NB4 (cell line): ENCODE measurements around the gene LEFTY1.

Experiments
- DNase-seq: peaks from one replicate; pipeline ENCODE4 v3.0.0; 2010; ENCODE audit warnings: low read depth
- H3K4me3 ChIP-seq: one replicate; pipeline ENCODE4 v1.5.1; 2011; ENCODE audit warnings: mild to moderate bottlenecking, low read depth, low read length, moderate library complexity
- MYC ChIP-seq: IDR thresholded peaks from 2 replicates; pipeline ENCODE4 v1.6.1; 2011; ENCODE audit warnings: low read depth, low read length
- POLR2A ChIP-seq: IDR thresholded peaks from 2 replicates; pipeline ENCODE4 v1.6.1; 2011; ENCODE audit warnings: mild to moderate bottlenecking; ENCODE audit not compliant: insufficient read length; ENCODE audit errors: extremely low read depth
- TF ChIP-seq, protein P1 (sequence below): IDR thresholded peaks from 2 replicates; pipeline ENCODE4 v1.6.1; 2011; ENCODE audit warnings: low read depth, low read length
- TF ChIP-seq, protein P2 (sequence below): IDR thresholded peaks from one replicate; pipeline ENCODE4 v1.5.1; 2012; ENCODE audit warnings: low read depth, low read length

Gene LEFTY1

GRCh38 chr1:225850370-225850769, 38.6 kb downstream of the LEFTY1 start:
- no peak for DNase-seq
- H3K4me3 ChIP-seq, result no peak overlapping the region
- TF ChIP-seq POLR2A (no peak), MYC (no peak)
- TF ChIP-seq, protein P1, sequence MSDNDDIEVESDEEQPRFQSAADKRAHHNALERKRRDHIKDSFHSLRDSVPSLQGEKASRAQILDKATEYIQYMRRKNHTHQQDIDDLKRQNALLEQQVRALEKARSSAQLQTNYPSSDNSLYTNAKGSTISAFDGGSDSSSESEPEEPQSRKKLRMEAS, result no peak
- TF ChIP-seq, protein P2, sequence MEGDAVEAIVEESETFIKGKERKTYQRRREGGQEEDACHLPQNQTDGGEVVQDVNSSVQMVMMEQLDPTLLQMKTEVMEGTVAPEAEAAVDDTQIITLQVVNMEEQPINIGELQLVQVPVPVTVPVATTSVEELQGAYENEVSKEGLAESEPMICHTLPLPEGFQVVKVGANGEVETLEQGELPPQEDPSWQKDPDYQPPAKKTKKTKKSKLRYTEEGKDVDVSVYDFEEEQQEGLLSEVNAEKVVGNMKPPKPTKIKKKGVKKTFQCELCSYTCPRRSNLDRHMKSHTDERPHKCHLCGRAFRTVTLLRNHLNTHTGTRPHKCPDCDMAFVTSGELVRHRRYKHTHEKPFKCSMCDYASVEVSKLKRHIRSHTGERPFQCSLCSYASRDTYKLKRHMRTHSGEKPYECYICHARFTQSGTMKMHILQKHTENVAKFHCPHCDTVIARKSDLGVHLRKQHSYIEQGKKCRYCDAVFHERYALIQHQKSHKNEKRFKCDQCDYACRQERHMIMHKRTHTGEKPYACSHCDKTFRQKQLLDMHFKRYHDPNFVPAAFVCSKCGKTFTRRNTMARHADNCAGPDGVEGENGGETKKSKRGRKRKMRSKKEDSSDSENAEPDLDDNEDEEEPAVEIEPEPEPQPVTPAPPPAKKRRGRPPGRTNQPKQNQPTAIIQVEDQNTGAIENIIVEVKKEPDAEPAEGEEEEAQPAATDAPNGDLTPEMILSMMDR, result no peak

GRCh38 chr1:225849925-225850324, 39.0 kb downstream of the LEFTY1 start:
- no peak for DNase-seq
- TF ChIP-seq, protein P1, result no peak
- TF ChIP-seq, protein P2, result no peak
- TF ChIP-seq MYC, result no peak
- no peak for TF ChIP-seq POLR2A

GRCh38 chr1:225848030-225848955, 40.7 kb downstream of the LEFTY1 start:
- no peak for TF ChIP-seq MYC
- TF ChIP-seq, protein P2, result no peak
- TF ChIP-seq POLR2A, result no peak
- TF ChIP-seq, protein P1, result no peak
- H3K4me3 ChIP-seq, result no peak overlapping the region
- no peak for DNase-seq

More at GRCh38 chr1:225849925-225850324, 39.0 kb downstream of the LEFTY1 start:
- H3K4me3 ChIP-seq, result no peak overlapping the region

GRCh38 chr1:225847610-225848009, 41.3 kb downstream of the LEFTY1 start:
- TF ChIP-seq, protein P2, result no peak
- TF ChIP-seq MYC (no peak), POLR2A (no peak)
- TF ChIP-seq, protein P1, result no peak
- no peak overlapping the region for H3K4me3 ChIP-seq
- no peak for DNase-seq

GRCh38 chr1:225846331-225847310, 42.3 kb downstream of the LEFTY1 start:
- no peak for TF ChIP-seq MYC
- TF ChIP-seq, protein P2, result no peak

More at GRCh38 chr1:225846331-225847310, 42.3 kb downstream of the LEFTY1 start:
- H3K4me3 ChIP-seq, result no peak overlapping the region
- no peak for DNase-seq
